H1 (cell line): ENCODE results near the gene B9D1.

Source experiments
- CTCF ChIP-seq, 3 experiments: IDR thresholded peaks; 1 replicate in 2 of 3; 2 replicates in 1 of 3; pipeline versions ENCODE4 v1.5.1 to v1.6.1; 2011; ENCODE audit warnings: low read length in 3 of 3, mild to moderate bottlenecking in 3 of 3, inconsistent platforms in 2 of 3, low read depth in 1 of 3, moderate library complexity in 1 of 3; ENCODE audit not compliant: insufficient read depth in 1 of 3; ENCODE audit errors: control extremely low read depth in 1 of 3
- GABPA ChIP-seq: IDR thresholded peaks from 2 replicates; pipeline ENCODE4 v1.6.1; 2011; ENCODE audit warnings: mild to moderate bottlenecking, low read length, moderate library complexity, borderline replicate concordance; ENCODE audit not compliant: insufficient read depth
- JUND ChIP-seq: IDR thresholded peaks from 2 replicates; pipeline ENCODE4 v1.6.1; 2011; ENCODE audit warnings: mild to moderate bottlenecking, improper control_type of control experiment, low read length
- POLR2AphosphoS5 ChIP-seq: IDR thresholded peaks from 2 replicates; pipeline ENCODE4 v1.6.1; 2011; ENCODE audit warnings: low read depth, low read length
- SIN3A ChIP-seq, 2 experiments: IDR thresholded peaks in 1 of 2; conservative IDR thresholded peaks in 1 of 2; 2 replicates each; pipeline ENCODE4 v1.6.1; 2011 to 2012; ENCODE audit warnings: low read length in 2 of 2, improper control_type of control experiment in 1 of 2, low read depth in 1 of 2, mild to moderate bottlenecking in 1 of 2

DNA sequence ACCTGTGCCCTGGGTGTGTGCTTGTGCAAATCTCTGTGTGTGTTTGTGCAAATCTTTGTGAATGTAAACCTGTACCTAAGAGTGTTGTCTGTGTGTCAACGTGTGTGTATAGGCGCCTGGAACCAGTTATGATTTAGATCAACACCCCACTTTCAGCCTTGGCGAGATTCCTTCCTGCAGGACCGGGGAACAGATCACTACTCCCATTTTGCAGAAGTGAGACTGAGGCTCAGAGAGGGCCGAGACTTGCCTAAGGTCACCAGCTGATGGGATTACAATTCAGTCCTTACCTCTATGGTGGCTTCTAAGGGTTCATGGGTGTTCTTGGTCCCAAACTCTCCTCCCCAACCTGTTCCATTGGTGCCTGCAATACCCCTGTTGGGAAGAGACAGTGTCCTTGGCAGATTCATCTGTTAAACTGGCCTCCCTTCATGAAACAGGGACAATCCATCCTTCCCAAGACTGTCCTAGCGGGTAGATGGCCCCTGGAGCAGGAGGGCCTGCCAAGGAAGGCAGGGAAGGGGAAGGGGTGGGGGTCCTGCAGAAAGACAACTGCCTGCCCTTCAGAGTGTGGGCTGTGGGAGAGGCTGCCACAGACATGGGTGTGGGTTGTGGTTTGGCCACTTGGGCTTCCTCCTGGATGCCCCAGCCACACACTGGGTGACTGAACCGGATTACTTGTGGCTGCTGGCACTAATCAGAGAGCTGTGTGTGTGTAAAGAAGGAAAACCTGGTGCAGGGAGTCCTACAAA is 8.9 kb upstream of the B9D1 start:
- TF ChIP-seq CTCF (IDR thresholded peaks at IDR 0.05; ENCODE audit: control extremely low read depth in 1 of 3, insufficient read depth in 1 of 3, low read depth in 1 of 3, low read length in 3 of 3) (no peak), POLR2AphosphoS5 (no peak), GABPA (no peak), SIN3A (conservative IDR thresholded peaks at IDR 0.05 in 1 of 2, IDR thresholded peaks at IDR 0.05 in 1 of 2; ENCODE audit: low read depth in 1 of 2, low read length in 2 of 2) (no peak), JUND (no peak)
